GM18526 (cell line): ENCODE measurements around the gene TAS1R1.

Source experiments
- POLR2A ChIP-seq: IDR thresholded peaks from 3 replicates; pipeline ENCODE4 v1.6.1; 2011; ENCODE audit not compliant: insufficient read length; ENCODE audit errors: extremely low read depth

TAS1R1 gene

GRCh38 chr1:6579374-6580118 lies 24.4 kb downstream of the TAS1R1 start, which contains the start of gene ZBTB48:
Gene ZBTB48 (plus strand): TSS chr1:6579994. CDS start chr1:6580610, 616 bp downstream.
- TF ChIP-seq POLR2A, result peak; percentile 97

- TF ChIP-seq POLR2A, result no peak
Observed at GRCh38 chr1:6580119-6580592, 25.0 kb downstream of the TAS1R1 start.

DNA sequence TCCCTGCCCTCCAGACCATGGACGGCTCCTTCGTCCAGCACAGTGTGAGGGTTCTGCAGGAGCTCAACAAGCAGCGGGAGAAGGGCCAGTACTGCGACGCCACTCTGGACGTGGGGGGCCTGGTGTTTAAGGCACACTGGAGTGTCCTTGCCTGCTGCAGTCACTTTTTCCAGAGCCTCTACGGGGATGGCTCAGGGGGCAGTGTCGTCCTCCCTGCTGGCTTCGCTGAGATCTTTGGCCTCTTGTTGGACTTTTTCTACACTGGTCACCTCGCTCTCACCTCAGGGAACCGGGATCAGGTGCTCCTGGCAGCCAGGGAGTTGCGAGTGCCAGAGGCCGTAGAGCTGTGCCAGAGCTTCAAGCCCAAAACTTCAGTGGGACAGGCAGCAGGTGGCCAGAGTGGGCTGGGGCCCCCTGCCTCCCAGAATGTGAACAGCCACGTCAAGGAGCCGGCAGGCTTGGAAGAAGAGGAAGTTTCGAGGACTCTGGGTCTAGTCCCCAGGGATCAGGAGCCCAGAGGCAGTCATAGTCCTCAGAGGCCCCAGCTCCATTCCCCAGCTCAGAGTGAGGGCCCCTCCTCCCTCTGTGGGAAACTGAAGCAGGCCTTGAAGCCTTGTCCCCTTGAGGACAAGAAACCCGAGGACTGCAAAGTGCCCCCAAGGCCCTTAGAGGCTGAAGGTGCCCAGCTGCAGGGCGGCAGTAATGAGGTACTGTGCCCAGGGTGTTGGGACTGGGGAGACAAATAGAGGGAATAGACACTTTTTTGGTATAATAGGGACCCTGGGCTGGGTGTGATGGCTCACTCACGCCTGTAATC lies 25.7 kb downstream of the TAS1R1 start:
- TF ChIP-seq POLR2A, result no peak

- no peak for TF ChIP-seq POLR2A
Observed at GRCh38 chr1:6581561-6582305, 26.6 kb downstream of the TAS1R1 start.

- no peak for TF ChIP-seq POLR2A
Observed at GRCh38 chr1:6582370-6582769, 27.3 kb downstream of the TAS1R1 start.

DNA sequence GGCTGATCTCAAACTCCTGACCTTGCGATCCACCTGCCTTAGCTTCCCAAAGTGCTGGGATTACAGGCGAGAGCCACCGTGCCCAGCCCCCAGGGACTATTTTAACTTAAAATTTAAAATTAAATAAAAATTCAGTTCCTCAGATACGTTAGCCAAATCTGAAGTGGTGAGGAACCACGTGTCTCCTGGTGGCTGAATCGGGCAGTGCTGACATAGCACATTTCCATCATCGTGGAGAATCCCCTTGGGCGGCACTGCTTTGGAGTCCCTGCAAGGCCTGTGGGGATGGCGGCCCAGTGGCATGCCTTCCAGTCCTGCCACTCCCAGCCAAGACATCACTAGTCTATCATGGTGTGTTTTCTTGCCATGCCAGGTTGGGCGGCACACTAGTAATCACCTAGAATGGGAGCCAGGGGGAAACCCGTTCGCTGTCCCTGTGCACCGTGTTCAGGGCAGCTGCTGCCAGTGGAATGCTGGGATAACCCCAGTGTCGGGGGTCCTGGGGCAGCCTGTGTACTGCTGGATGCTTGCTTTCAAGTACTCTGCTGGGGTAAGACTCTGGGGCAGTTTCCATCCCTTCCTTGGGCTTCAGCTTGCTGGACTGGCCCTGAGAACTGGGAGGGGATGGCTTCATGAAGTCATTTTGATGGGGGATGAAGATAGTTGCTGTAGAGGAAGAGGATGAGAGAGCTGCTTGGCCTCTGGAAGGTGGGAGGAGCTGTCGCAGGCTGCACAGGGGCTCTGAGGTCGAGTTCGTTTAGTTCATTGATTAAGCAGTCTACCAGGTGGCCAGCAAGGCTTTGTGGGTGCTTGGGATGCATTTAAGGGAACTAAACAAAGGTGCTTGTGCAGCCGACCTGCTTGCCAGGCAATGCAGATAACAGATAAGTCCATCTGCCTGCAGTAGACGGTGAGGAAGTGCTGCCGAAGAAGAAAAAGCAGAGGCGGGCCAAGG lies 29.3 kb downstream of the TAS1R1 start:
- TF ChIP-seq POLR2A, result no peak

DNA sequence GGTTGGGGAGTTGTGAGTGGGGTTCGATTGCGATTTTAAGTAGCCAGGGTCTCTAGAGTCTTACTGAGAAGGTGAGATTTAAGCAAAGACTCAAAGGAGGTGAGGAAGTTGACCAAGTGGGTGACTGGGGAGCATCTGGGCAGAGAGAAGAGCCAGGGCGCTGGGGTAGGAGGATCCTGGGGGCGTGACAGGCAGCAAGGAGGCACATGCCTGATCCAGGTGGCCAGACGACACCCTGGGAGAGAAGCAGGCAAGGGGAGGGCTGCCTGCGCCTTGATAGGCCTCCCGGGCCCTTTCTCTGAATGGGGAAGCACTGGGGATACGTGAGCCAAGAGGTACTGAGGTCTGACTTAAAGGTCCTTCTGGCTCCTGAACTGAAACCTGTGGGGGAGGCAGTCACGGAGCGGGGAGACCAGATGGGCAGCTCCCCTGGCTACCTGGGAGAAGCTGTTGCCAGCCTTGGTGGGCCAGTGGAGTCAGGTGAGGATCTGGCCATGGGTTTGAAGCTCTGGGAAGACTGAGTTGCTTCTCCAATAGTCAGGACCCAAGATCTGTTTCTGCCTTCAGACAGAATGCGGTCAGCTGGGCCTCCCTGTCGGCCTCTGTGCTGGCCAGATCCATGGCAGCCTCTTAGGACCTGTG lies 30.1 kb downstream of the TAS1R1 start:
- TF ChIP-seq POLR2A, result no peak

DNA sequence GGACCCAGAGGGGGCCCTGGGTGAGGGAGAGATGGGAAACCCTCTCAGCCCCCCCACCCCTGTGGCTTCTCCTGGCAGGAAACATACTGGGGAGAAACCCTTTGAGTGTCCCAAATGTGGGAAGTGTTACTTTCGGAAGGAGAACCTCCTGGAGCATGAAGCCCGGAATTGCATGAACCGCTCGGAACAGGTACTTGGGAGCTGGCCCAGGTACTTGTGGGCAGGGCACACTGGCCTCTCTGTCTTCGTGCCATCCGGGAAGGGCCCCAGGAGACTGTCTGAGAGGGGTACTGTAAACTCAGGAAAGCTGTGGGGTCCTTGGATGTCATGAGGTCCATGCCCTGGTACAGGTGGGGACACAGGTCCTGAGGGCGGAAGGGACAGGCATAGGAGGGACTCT lies 30.7 kb downstream of the TAS1R1 start:
- TF ChIP-seq POLR2A, result no peak

DNA sequence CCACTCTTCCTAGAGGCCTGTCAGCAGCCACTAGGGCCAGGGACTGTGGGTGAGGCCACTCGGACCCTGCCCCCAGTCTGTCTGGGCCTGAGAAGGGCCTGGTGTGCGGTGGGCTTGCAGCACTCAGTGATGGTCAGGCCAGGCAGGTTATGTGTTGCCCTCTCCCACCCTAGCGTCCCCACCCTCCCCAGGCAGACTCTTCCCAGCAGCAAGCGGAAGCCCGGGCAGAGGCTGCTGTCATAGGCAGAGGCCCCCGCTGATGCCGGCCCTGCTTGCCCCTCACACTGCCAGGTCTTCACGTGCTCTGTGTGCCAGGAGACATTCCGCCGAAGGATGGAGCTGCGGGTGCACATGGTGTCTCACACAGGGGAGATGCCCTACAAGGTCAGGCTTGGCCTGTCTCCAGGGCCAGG lies 31.3 kb downstream of the TAS1R1 start:
- TF ChIP-seq POLR2A, result no peak

- no peak for TF ChIP-seq POLR2A
Observed at GRCh38 chr1:6587261-6588005, 32.3 kb downstream of the TAS1R1 start.

DNA sequence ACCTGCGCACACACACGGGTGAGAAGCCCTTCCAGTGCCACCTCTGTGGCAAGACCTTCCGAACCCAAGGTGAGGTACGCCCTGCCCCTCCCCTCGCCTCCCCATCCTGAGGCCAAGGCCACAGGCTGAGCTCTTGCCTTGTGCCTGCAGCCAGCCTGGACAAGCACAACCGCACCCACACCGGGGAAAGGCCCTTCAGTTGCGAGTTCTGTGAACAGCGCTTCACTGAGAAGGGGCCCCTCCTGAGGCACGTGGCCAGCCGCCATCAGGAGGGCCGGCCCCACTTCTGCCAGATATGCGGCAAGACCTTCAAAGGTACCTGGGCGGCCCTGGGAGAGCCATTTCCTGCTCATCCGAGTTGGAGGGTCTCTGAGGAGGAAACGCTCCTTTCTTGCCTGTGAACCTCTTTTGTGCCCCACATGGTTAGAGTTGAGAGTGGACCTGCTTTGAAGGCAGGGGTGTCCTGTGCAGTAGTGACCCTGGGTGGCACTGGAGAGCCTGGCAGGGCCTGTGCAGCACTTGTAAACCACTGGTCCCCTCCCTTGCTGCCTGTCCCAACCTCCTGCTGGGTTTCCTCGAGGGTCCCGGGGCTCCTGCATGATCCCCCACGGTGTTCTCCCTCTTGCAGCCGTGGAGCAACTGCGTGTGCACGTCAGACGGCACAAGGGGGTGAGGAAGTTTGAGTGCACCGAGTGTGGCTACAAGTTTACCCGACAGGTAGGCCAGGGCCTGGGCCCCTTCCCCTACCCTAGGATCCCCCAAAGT lies 33.2 kb downstream of the TAS1R1 start:
- TF ChIP-seq POLR2A, result no peak

DNA sequence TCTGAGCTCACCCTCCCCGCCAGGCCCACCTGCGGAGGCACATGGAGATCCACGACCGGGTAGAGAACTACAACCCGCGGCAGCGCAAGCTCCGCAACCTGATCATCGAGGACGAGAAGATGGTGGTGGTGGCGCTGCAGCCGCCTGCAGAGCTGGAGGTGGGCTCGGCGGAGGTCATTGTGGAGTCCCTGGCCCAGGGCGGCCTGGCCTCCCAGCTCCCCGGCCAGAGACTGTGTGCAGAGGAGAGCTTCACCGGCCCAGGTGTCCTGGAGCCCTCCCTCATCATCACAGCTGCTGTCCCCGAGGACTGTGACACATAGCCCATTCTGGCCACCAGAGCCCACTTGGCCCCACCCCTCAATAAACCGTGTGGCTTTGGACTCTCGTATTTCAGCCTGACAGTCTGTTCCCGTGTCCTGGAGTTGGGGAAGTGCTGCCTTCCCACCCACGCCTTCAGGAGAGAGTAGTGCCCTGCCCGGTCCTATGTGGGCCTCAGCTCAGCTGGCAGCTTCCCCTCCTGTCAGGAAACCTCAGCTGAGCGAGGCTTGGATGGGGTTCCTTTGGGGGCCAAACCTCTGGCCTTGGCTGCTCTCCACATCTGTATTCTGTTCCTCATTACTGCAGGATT lies 33.9 kb downstream of the TAS1R1 start:
- TF ChIP-seq POLR2A, result no peak
